Keratinocyte (primary cell): ENCODE data around the gene C16orf96. TPM values are rescaled to one million over a fixed set of nuclear protein-coding genes. Genes with fewer than 3 reads are reported as not detected.

Experiments used
- DNase-seq: peaks from one replicate; pipeline ENCODE4 v3.0.0-alpha.2; 2011; ENCODE audit warnings: low read depth, missing footprints, low spot score
- FAIRE-seq: peaks from 2 replicates; lab custom pipeline; 2011; peaks lifted over from hg19 to GRCh38; lab: Jason Lieb, UNC
- H2AFZ ChIP-seq: 2 replicates; pipeline ENCODE4 v1.6.0; 2012; ENCODE audit warnings: low read length, control low read depth, inconsistent platforms; ENCODE audit not compliant: control insufficient read depth
- H3K27ac ChIP-seq: 2 replicates; pipeline ENCODE4 v1.5.1; 2011; ENCODE audit warnings: low read length; ENCODE audit not compliant: control insufficient read depth, insufficient read depth
- H3K27me3 ChIP-seq: 3 replicates; pipeline ENCODE4 v1.6.0; 2011; ENCODE audit warnings: low read length; ENCODE audit not compliant: control insufficient read depth, insufficient read depth; ENCODE audit errors: extremely low read depth
- H3K36me3 ChIP-seq, 2 experiments: 2 replicates in 1 of 2; 3 replicates in 1 of 2; pipeline ENCODE4 v1.5.1; 2011; ENCODE audit warnings: low read length in 2 of 2, mild to moderate bottlenecking in 1 of 2; ENCODE audit not compliant: control insufficient read depth in 2 of 2, insufficient read depth in 2 of 2; ENCODE audit errors: extremely low read depth in 1 of 2
- H3K4me1 ChIP-seq: 3 replicates; pipeline ENCODE4 v1.5.1; 2011; ENCODE audit warnings: low read length; ENCODE audit not compliant: control insufficient read depth, insufficient read depth; ENCODE audit errors: extremely low read depth
- H3K4me2 ChIP-seq: 3 replicates; pipeline ENCODE4 v1.6.0; 2011; ENCODE audit warnings: low read depth, low read length; ENCODE audit not compliant: control insufficient read depth, insufficient read depth; ENCODE audit errors: extremely low read depth
- H3K4me3 ChIP-seq, 3 experiments: fragments of 200-600 bp in 1 of 3; sonication (generic) in 1 of 3; 2 replicates in 2 of 3; 3 replicates in 1 of 3; pipeline ENCODE4 v1.5.1; 2011 to 2016; ENCODE audit warnings: low read length in 3 of 3, mild to moderate bottlenecking in 3 of 3, control low read depth in 2 of 3, inconsistent platforms in 1 of 3, low read depth in 1 of 3, mixed read lengths in 1 of 3, mixed run types in 1 of 3, moderate library complexity in 1 of 3; ENCODE audit not compliant: control insufficient read depth in 2 of 3, insufficient read depth in 2 of 3; ENCODE audit errors: extremely low read depth in 1 of 3
- H3K79me2 ChIP-seq: 2 replicates; pipeline ENCODE4 v1.6.0; 2012; ENCODE audit warnings: low read length; ENCODE audit not compliant: control insufficient read depth, insufficient read depth
- H3K9ac ChIP-seq: 3 replicates; pipeline ENCODE4 v1.6.0; 2011; ENCODE audit warnings: low read length; ENCODE audit not compliant: control insufficient read depth, insufficient read depth; ENCODE audit errors: extremely low read depth
- H3K9me1 ChIP-seq: 3 replicates; pipeline ENCODE4 v1.6.0; 2011; ENCODE audit warnings: low read length; ENCODE audit not compliant: control insufficient read depth, insufficient read depth; ENCODE audit errors: extremely low read depth
- H3K9me3 ChIP-seq: 2 replicates; pipeline ENCODE4 v1.5.1; 2012; ENCODE audit warnings: low read depth, low read length; ENCODE audit not compliant: control insufficient read depth
- H4K20me1 ChIP-seq: 3 replicates; pipeline ENCODE4 v1.6.0; 2011; ENCODE audit warnings: low read length; ENCODE audit not compliant: control insufficient read depth, insufficient read depth; ENCODE audit errors: extremely low read depth
- CTCF ChIP-seq, 3 experiments: IDR thresholded peaks in 1 of 3; conservative IDR thresholded peaks in 1 of 3; optimal IDR thresholded peaks in 1 of 3; 2 replicates in 2 of 3; 3 replicates in 1 of 3; pipeline versions ENCODE3 to v1.5.1; 2011; ENCODE audit warnings: low read length in 3 of 3, mild to moderate bottlenecking in 3 of 3, moderate library complexity in 2 of 3, control low read depth in 1 of 3, inconsistent platforms in 1 of 3; ENCODE audit not compliant: insufficient read depth in 2 of 3; ENCODE audit errors: extremely low read depth in 1 of 3
- EZH2 ChIP-seq: IDR thresholded peaks from one replicate; pipeline ENCODE4 v1.6.1; 2012; ENCODE audit warnings: inconsistent platforms, mild to moderate bottlenecking, low read length, moderate library complexity
- dilution Hi-C: fragments of 300-500 bp; cut with MboI; formaldehyde crosslinking; loops from one replicate; pipeline ENCODE4 v1.7.0; 2020; ENCODE audit warnings: low sequenced_read_pairs; ENCODE audit not compliant: extremely low pct_ligation_motif_present
- polyA plus RNA-seq, 5 experiments: library from polyadenylated mRNA; depleted of rRNA in 3 of 5; stranded (reverse) in 3 of 5; stranded (forward) in 1 of 5; unstranded in 1 of 5; fragments of >200 nt; gene quantifications; 1 replicate in 1 of 5; 2 replicates in 3 of 5; 3 replicates in 1 of 5; pipeline versions ENCODE4 v1.2.1 to v1.2.3, GENCODE V29; 2011 to 2012; ENCODE audit warnings: missing spikeins in 2 of 5, low read depth in 1 of 5, low replicate concordance in 1 of 5

Gene C16orf96
- polyA plus RNA-seq, 1 donor (not counting 4 experiments of a cell fraction or from before 2014, with no cell fraction given) = not detected

GRCh38 chr16:4564661-4565267 is 8.6 kb downstream of the C16orf96 start:
- DNase-seq = no peak
- H3K4me3 ChIP-seq = no peak overlapping the region
- H4K20me1 ChIP-seq = no peaks in the 10 kb centered on the region
- no peaks in the 10 kb centered on the region for H3K79me2 ChIP-seq
- dilution Hi-C loops = no loop called here
- H3K9me1 ChIP-seq = no peaks in the 10 kb centered on the region
- TF ChIP-seq EZH2 (no peak), CTCF (optimal IDR thresholded peaks at IDR 0.05 in 1 of 3, IDR thresholded peaks at IDR 0.05 in 1 of 3, conservative IDR thresholded peaks at IDR 0.05 in 1 of 3; ENCODE audit: extremely low read depth in 1 of 3, insufficient read depth in 2 of 3, low read length in 3 of 3) (no peak)
- H3K27me3 ChIP-seq = no peaks in the 10 kb centered on the region
- no peak overlapping the region for H3K4me2 ChIP-seq
- no peak overlapping the region for H3K9ac ChIP-seq
- H3K9me3 ChIP-seq = no peaks in the 10 kb centered on the region
- no peak overlapping the region for H3K27ac ChIP-seq
- no peak for FAIRE-seq
- H3K4me1 ChIP-seq = no peaks in the 10 kb centered on the region
- no peaks in the 10 kb centered on the region for H3K36me3 ChIP-seq
- no peak overlapping the region for H2AFZ ChIP-seq

- no peaks in the 10 kb centered on the region for H3K79me2 ChIP-seq
- no peak overlapping the region for H3K27ac ChIP-seq
- no peak overlapping the region for H2AFZ ChIP-seq
- no peaks in the 10 kb centered on the region for H3K36me3 ChIP-seq
- DNase-seq (no peak), FAIRE-seq (no peak)
- no peak overlapping the region for H3K4me2 ChIP-seq
- no peaks in the 10 kb centered on the region for H3K4me1 ChIP-seq
- H3K9ac ChIP-seq = no peak overlapping the region
- TF ChIP-seq EZH2 = no peak
- no peak for TF ChIP-seq CTCF (optimal IDR thresholded peaks at IDR 0.05 in 1 of 3, IDR thresholded peaks at IDR 0.05 in 1 of 3, conservative IDR thresholded peaks at IDR 0.05 in 1 of 3; ENCODE audit: extremely low read depth in 1 of 3, insufficient read depth in 2 of 3, low read length in 3 of 3)
- H3K9me3 ChIP-seq = no peaks in the 10 kb centered on the region
- H3K27me3 ChIP-seq = no peaks in the 10 kb centered on the region
- no peaks in the 10 kb centered on the region for H4K20me1 ChIP-seq
- H3K4me3 ChIP-seq = no peak overlapping the region
- dilution Hi-C loops = no loop called here
- H3K9me1 ChIP-seq = no peaks in the 10 kb centered on the region
These were observed 10.0 kb downstream of the C16orf96 start for GRCh38 chr16:4566144-4566543.
